ENCODE results near the gene STK11IP. TPM values are rescaled to one million over a fixed set of nuclear protein-coding genes. Genes with fewer than 3 reads are reported as not detected.

STK11IP gene
- total and polyA plus RNA-seq, 2 donors (not counting 1 experiment from before 2014, with no cell fraction given), result 46.8 to 55.6 TPM

GRCh38 chr2:219627103-219628100, 29.7 kb downstream of the STK11IP start, which contains the start of gene SLC4A3:
TSS of gene SLC4A3 (plus strand) at chr2:219627630. CDS start at chr2:219627993, 363 bp downstream.
- H3K9me3 Mint-ChIP-seq (ENCODE audit: insufficient read depth), result no peaks in the 10 kb centered on the region
- H3K4me3 Mint-ChIP-seq, result peak within 1 kb of the TSS; percentile 79
- peaks cover 10% of the 10 kb centered on the region for H3K4me1 Mint-ChIP-seq
- H3K79me2 ChIP-seq (ENCODE audit: control insufficient read depth, insufficient read depth, low read length), result no peaks in the 10 kb centered on the region
- no peak for TF ChIP-seq EZH2 (IDR thresholded peaks at IDR 0.05; ENCODE audit: borderline replicate concordance, insufficient read depth, low read depth, low read length, poor library complexity, severe bottlenecking)
- TF ChIP-seq, protein P1, sequence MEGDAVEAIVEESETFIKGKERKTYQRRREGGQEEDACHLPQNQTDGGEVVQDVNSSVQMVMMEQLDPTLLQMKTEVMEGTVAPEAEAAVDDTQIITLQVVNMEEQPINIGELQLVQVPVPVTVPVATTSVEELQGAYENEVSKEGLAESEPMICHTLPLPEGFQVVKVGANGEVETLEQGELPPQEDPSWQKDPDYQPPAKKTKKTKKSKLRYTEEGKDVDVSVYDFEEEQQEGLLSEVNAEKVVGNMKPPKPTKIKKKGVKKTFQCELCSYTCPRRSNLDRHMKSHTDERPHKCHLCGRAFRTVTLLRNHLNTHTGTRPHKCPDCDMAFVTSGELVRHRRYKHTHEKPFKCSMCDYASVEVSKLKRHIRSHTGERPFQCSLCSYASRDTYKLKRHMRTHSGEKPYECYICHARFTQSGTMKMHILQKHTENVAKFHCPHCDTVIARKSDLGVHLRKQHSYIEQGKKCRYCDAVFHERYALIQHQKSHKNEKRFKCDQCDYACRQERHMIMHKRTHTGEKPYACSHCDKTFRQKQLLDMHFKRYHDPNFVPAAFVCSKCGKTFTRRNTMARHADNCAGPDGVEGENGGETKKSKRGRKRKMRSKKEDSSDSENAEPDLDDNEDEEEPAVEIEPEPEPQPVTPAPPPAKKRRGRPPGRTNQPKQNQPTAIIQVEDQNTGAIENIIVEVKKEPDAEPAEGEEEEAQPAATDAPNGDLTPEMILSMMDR (IDR thresholded peaks at IDR 0.05), result no peak
- peak within 1 kb of the TSS; percentile 54 for H2AFZ ChIP-seq (ENCODE audit: insufficient read depth, low read depth, low read length, poor library complexity, severe bottlenecking)
- DNase-seq (peak; percentile 35), ATAC-seq (ENCODE audit: low read depth) (peak; percentile 49)
- ChIA-PET CTCF (interaction anchor here (0.8 to 1.0 kb wide), 2 partner anchors 15 to 69 kb away, joined by 3 read pairs; no protein-coding TSS in a partner anchor), POLR2A (no interaction called here)
- peaks cover 0 to 44% (median 24%) of the 10 kb centered on the region in 4 experiments for H3K27me3 ChIP-seq (replicated peaks in 1 of 4; ENCODE audit: control extremely low read depth in 1 of 4, control insufficient read depth in 3 of 4, insufficient read depth in 4 of 4, low read length in 3 of 4)
- peak within 1 kb of the TSS; percentile 45 for H3K9ac ChIP-seq (ENCODE audit: low read length)
- no peaks in the 10 kb centered on the region for H3K36me3 ChIP-seq (replicated peaks in 1 of 2; ENCODE audit: control extremely low read depth in 1 of 2, control insufficient read depth in 1 of 2, extremely low read depth in 1 of 2, insufficient read depth in 2 of 2, low read length in 1 of 2)
- no peak within 1 kb of the TSS for H3K27ac ChIP-seq (ENCODE audit: low read length in 2 of 2)
- H3K4me2 ChIP-seq (replicated peaks; ENCODE audit: low read depth, low read length, poor library complexity, severe bottlenecking), result peak within 1 kb of the TSS; percentile 83
- H3K9me3 ChIP-seq (ENCODE audit: control extremely low read depth in 1 of 3, control insufficient read depth in 2 of 3, insufficient read depth in 1 of 3, low read length in 2 of 3), result peaks cover 0 to 4% (median 0%) of the 10 kb centered on the region in 3 donors
- peaks cover 51% of the 10 kb centered on the region for H3K27me3 Mint-ChIP-seq
- peaks cover 10 to 20% of the 10 kb centered on the region in 2 donors for H3K4me1 ChIP-seq (ENCODE audit: control insufficient read depth in 2 of 2, insufficient read depth in 2 of 2, low read length in 2 of 2)
- WGBS (ENCODE audit: insufficient coverage), result 7% methylated on average over 88 of the region's 103 CpGs
- peak within 1 kb of the TSS; percentile 22 for H3K27ac Mint-ChIP-seq
- H4K20me1 ChIP-seq (ENCODE audit: control insufficient read depth, insufficient read depth, low read length, poor library complexity, severe bottlenecking), result no peaks in the 10 kb centered on the region
- intact Hi-C loops (cut with micrococcal nuclease), result no loop called here
- peak within 1 kb of the TSS in 3 of 5 experiments; percentile 20 to 51 (median 32) for H3K4me3 ChIP-seq (ENCODE audit: control extremely low read depth in 1 of 5, extremely low read depth in 1 of 5, insufficient read depth in 1 of 5, low read depth in 2 of 5, low read length in 4 of 5)
